ENCODE data around the gene ZSCAN5B. TPM values are rescaled to one million over a fixed set of nuclear protein-coding genes. Genes with fewer than 3 reads are reported as not detected.

Gene ZSCAN5B
- polyA plus RNA-seq, 1 of the 3 experiments (the other 2 are of a cell fraction) = not detected

DNA sequence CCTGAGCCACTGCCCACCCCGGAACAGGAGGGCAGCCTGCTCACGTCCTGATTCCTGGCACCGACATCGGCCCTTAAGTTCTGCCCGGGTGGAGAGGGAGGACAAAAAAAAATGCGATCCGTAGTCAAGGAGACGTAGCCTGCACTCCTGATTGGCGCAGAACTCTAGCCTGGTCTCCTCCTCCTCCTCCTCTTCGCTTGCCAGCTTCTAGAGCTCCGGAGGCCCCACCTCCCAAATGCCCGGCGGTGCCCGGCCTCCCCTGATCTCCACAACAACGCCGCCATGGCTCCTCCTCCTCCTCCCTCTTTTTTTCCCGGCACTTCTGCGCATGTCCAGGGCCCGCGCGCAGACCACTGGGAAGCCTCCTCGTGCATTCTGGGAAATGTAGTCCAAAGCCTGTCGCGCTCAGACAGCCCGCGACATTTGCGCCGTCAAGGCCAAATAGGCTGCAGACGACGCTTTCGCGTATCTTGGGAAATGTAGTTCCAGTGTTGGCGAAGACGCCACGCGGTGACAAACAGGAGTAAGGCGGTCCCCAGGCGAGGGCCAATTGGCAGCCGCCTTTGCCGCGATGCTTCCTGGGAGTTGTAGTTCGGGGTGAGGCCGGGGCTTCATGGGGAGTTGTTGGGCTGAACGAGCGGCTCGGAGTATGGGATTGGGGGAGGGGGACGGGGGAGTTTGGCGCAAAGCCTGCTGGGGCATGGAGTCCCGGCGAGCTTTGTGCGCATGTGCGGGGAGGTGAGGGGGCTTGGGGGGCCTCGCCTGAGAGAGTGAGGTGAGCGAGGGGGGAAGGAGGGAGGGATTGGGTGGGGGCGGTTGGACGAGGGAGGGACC lies 56.8 kb downstream of the ZSCAN5B start, which contains the start of gene ZNF444:
Gene ZNF444 (plus strand): TSS at position 705 of the 834 bp plus-strand sequence. CDS start 5,625 bp downstream, outside the sequence.
- ChIA-PET POLR2A (interaction anchor here (0.7 to 2.5 kb wide), 2 partner anchors 20 to 21 kb away, joined by 3 to 8 read pairs; no protein-coding TSS in a partner anchor), CTCF (interaction anchor here (0.9 to 1.5 kb wide), 4 partner anchors 9 to 64 kb away, joined by 3 to 4 read pairs (median 3); no protein-coding TSS in a partner anchor)
- H3K4me1 ChIP-seq (ENCODE audit: control insufficient read depth in 1 of 2, insufficient read depth in 2 of 2, low read depth in 1 of 2, low read length in 1 of 2) = peaks cover 7 to 21% of the 10 kb centered on the region in 2 experiments; a peak in 3 of 4 replicates
- no peaks in the 10 kb centered on the region for H4K20me1 ChIP-seq (ENCODE audit: insufficient read depth)
- peak; percentile 96 for DNase-seq
- peaks cover 0 to 3% of the 10 kb centered on the region in 2 experiments for H3K36me3 ChIP-seq (replicated peaks in 1 of 2; ENCODE audit: control insufficient read depth in 1 of 2, insufficient read depth in 2 of 2, low read length in 1 of 2)
- H3F3A ChIP-seq (replicated peaks; ENCODE audit: insufficient read depth) = no peaks in the 10 kb centered on the region
- peak within 1 kb of the TSS; percentile 88 for H3K4me2 ChIP-seq
- H3K27me3 ChIP-seq (ENCODE audit: insufficient read depth) = no peaks in the 10 kb centered on the region
- H3K4me3 ChIP-seq (ENCODE audit: low read depth in 2 of 2, low read length in 1 of 2) = peak within 1 kb of the TSS; percentile 63 to 68
- TF ChIP-seq, protein P1, sequence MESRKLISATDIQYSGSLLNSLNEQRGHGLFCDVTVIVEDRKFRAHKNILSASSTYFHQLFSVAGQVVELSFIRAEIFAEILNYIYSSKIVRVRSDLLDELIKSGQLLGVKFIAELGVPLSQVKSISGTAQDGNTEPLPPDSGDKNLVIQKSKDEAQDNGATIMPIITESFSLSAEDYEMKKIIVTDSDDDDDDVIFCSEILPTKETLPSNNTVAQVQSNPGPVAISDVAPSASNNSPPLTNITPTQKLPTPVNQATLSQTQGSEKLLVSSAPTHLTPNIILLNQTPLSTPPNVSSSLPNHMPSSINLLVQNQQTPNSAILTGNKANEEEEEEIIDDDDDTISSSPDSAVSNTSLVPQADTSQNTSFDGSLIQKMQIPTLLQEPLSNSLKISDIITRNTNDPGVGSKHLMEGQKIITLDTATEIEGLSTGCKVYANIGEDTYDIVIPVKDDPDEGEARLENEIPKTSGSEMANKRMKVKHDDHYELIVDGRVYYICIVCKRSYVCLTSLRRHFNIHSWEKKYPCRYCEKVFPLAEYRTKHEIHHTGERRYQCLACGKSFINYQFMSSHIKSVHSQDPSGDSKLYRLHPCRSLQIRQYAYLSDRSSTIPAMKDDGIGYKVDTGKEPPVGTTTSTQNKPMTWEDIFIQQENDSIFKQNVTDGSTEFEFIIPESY (IDR thresholded peaks at IDR 0.05; ENCODE audit: borderline replicate concordance, low read depth) = peak; percentile 93
- TF ChIP-seq RCOR1 (IDR thresholded peaks at IDR 0.05; ENCODE audit: low read length) (no peak), TEAD4 (IDR thresholded peaks at IDR 0.05; ENCODE audit: borderline replicate concordance, insufficient read depth) (no peak), FOXM1 (IDR thresholded peaks at IDR 0.05; ENCODE audit: low read depth) (no peak), ELF1 (IDR thresholded peaks at IDR 0.05) (peak; percentile 33), TCF12 (IDR thresholded peaks at IDR 0.05) (peak; percentile 34; the same call in 1 of the 2 replicates), POLR2AphosphoS5 (IDR thresholded peaks at IDR 0.05; ENCODE audit: low read depth, low read length) (peak; percentile 72), GABPA (IDR thresholded peaks at IDR 0.05; ENCODE audit: low read depth) (peak; percentile 57), EP300 (IDR thresholded peaks at IDR 0.05; ENCODE audit: borderline replicate concordance in 1 of 2, low read depth in 1 of 2, low read length in 1 of 2) (no peak; a peak in 1 of 4 replicates), MXI1 (IDR thresholded peaks at IDR 0.05; ENCODE audit: low read depth, low read length) (peak; percentile 45; the same call in 1 of the 2 replicates), CHD2 (IDR thresholded peaks at IDR 0.05; ENCODE audit: low read length, partially characterized antibody) (peak; percentile 98), NRF1 (IDR thresholded peaks at IDR 0.05; ENCODE audit: low read depth, low read length) (peak; percentile 84), YY1 (IDR thresholded peaks at IDR 0.05; ENCODE audit: low read depth) (peak; percentile 88), TAF1 (IDR thresholded peaks at IDR 0.05; ENCODE audit: borderline replicate concordance, low read depth, low read length) (0 out of 2 replicates have a peak, but pooled peaks have one; percentile 15)
- TF ChIP-seq, protein P2, sequence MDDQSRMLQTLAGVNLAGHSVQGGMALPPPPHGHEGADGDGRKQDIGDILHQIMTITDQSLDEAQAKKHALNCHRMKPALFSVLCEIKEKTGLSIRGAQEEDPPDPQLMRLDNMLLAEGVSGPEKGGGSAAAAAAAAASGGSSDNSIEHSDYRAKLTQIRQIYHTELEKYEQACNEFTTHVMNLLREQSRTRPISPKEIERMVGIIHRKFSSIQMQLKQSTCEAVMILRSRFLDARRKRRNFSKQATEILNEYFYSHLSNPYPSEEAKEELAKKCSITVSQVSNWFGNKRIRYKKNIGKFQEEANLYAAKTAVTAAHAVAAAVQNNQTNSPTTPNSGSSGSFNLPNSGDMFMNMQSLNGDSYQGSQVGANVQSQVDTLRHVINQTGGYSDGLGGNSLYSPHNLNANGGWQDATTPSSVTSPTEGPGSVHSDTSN (IDR thresholded peaks at IDR 0.05) = no peak; the same call in 1 of the 2 replicates
- TF ChIP-seq, protein P3, sequence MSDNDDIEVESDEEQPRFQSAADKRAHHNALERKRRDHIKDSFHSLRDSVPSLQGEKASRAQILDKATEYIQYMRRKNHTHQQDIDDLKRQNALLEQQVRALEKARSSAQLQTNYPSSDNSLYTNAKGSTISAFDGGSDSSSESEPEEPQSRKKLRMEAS (IDR thresholded peaks at IDR 0.05; ENCODE audit: low read depth) = peak; percentile 53; the same call in 1 of the 2 replicates
- TF ChIP-seq, protein P4, sequence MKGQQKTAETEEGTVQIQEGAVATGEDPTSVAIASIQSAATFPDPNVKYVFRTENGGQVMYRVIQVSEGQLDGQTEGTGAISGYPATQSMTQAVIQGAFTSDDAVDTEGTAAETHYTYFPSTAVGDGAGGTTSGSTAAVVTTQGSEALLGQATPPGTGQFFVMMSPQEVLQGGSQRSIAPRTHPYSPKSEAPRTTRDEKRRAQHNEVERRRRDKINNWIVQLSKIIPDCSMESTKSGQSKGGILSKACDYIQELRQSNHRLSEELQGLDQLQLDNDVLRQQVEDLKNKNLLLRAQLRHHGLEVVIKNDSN (IDR thresholded peaks at IDR 0.05; ENCODE audit: borderline replicate concordance, low read depth) = peak; percentile 37; the same call in 1 of the 2 replicates
- H3K9me2 ChIP-seq = no peaks in the 10 kb centered on the region
- H2AFZ ChIP-seq (ENCODE audit: low read depth) = peak within 1 kb of the TSS; percentile 88
- H3K9me3 ChIP-seq = no peaks in the 10 kb centered on the region
- peaks cover 34% of the 10 kb centered on the region for H3K79me2 ChIP-seq (ENCODE audit: insufficient read depth)
- WGBS (ENCODE audit: low lambda C conversion rate) = under 1% methylated on average over 38 of the region's 56 CpGs
- H3K27ac ChIP-seq (ENCODE audit: low read depth in 2 of 2, low read length in 1 of 2) = peak within 1 kb of the TSS; percentile 80 to 83
- H3K9ac ChIP-seq = peak within 1 kb of the TSS; percentile 72
